Measurements from ENCODE around the gene KLC1. TPM values are rescaled to one million over a fixed set of nuclear protein-coding genes. Genes with fewer than 3 reads are reported as not detected.

Gene KLC1
- total RNA-seq, 1 experiment from 2014 or later, result 75.8 TPM

DNA sequence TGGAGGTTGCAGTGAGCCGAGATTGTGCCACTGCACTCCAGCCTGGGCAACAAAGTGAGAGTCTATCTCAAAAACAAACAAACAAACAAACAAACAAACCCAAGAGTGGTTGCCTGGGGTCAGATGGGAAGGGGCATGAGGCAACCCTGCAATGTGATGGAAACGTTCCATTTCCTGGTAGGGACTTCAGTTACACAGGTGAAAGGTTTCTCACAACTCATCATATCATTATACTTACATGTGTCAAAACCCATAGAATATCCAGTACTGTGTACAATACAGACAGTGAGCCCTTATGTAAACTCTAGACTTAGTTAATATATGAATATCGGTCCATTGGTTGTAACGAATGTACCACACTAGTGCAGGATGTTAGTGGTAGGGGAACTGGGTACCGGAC lies 7.2 kb upstream of the KLC1 start:
- Histone ChIP-seq H3K36me3 (no peaks in the 10 kb centered on the region), H3K27me3 (no peaks in the 10 kb centered on the region), H3K9me3 (no peaks in the 10 kb centered on the region), H3K4me3 (no peak overlapping the region)
- DNase-seq, result no peak

DNA sequence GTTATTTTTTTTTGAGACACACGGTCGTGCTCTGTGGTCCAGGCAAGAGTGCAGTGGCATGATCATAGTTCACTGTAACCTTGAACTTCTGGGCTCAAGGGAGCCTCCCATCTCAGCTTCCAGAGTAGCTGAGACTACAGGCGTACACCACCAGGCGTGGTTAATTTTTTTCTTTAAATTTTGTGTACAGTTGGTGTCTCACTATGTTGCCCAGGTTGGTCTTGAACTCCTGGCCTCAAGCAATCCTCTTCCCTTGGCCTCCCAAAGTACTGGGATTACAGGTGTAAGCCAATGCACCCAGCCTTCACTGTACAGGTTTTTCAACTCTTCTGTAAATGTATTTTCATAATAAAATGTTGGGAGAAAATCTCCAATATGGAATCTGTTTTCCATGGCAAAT lies 5.7 kb upstream of the KLC1 start:
- Histone ChIP-seq H3K4me3 (no peak overlapping the region), H3K27me3 (no peaks in the 10 kb centered on the region), H3K36me3 (no peaks in the 10 kb centered on the region), H3K9me3 (no peaks in the 10 kb centered on the region)
- no peak for DNase-seq

DNA sequence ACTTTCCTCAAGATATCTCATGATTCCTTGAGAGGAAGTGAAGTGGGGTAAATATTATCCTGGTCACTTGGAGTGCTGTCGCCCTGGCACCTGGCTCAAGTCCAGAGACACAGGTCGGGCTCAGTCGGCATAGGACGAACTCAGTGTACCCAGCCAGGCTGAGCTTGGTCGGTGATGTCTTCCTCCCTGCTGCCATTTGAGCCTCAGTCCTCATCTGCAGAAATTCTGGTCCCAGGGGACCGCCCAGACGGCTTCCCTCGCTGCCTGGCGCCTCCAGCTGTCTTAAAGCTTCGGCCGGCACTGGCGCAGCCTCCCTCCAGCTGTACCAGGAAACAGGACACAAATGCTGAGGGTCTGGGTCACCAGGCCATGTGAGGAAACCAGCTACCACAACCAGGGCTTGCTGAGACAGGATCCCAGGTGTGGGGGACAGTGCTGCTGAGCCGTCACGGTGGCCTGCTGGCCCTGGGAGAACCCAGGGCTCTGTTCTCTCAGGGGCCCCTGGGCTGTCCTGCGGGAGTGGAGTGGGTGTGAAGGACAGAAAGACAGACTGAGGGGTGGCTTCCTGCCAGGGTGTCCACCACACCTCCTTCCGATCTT lies 5.0 kb upstream of the KLC1 start:
- Histone ChIP-seq H3K9me3 (no peaks in the 10 kb centered on the region), H3K4me3 (no peak overlapping the region), H3K36me3 (no peaks in the 10 kb centered on the region), H3K27me3 (no peaks in the 10 kb centered on the region)
- no peak for DNase-seq

DNA sequence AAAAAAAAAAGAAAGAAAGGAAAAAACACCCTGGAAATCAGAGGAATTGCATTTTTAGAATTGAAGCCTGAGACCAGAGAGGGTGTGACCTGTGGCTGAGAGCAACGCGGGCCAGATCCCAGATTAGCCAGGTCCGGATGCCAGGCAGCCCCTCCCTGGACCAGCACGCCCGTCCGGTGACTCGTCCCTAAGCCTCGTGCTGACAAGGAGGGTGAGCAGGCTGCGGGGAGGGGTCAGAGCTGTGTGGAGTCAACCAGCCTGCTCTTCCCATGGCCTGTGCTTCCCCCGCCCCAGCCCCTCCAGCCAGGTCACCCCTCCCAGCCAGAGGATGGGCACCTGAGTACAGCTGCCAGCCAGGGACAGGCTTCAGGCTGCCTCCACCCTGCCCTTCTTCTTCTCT lies 4.2 kb upstream of the KLC1 start:
- no peaks in the 10 kb centered on the region for H3K36me3 ChIP-seq
- H3K9me3 ChIP-seq, result no peaks in the 10 kb centered on the region
- H3K4me3 ChIP-seq, result no peak overlapping the region
- peak; percentile 93 for DNase-seq
- no peaks in the 10 kb centered on the region for H3K27me3 ChIP-seq

DNA sequence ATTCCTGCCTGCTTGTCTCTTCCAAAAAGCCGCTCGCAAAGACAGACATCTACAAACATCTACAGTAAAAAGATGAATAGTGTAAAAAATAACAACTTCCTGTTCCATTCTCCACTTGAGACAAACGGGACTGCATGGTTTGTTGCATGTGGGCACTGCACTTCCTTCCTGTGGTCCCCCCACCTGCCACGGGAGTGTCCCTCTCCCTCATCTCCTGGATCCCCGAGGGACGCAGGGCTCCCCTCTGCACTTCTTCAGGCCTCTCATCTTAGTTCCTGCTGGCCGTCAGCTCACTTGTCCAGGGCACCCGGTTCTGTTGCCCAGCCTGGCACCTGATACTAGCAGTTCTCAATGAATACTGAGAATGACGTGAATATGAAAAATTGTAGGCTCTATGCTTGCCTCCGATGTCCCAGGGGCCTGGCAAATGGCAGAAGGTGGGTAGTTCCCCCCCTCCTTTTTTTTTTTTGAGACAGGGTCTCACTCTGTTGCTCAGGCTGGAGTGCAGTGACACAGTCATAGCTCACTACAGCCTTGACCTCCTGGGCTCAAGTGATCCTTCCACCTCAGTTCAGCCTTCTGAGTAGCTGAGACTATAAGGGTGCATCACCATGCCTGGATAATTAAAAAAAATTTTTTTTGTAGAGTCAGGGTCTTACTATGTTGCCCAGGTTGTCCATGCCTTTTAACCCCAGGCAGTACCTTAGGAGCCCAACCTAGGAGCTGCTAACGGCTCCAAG lies 3.5 kb upstream of the KLC1 start:
- no peak for DNase-seq
- Histone ChIP-seq H3K27me3 (no peaks in the 10 kb centered on the region), H3K36me3 (no peaks in the 10 kb centered on the region)

DNA sequence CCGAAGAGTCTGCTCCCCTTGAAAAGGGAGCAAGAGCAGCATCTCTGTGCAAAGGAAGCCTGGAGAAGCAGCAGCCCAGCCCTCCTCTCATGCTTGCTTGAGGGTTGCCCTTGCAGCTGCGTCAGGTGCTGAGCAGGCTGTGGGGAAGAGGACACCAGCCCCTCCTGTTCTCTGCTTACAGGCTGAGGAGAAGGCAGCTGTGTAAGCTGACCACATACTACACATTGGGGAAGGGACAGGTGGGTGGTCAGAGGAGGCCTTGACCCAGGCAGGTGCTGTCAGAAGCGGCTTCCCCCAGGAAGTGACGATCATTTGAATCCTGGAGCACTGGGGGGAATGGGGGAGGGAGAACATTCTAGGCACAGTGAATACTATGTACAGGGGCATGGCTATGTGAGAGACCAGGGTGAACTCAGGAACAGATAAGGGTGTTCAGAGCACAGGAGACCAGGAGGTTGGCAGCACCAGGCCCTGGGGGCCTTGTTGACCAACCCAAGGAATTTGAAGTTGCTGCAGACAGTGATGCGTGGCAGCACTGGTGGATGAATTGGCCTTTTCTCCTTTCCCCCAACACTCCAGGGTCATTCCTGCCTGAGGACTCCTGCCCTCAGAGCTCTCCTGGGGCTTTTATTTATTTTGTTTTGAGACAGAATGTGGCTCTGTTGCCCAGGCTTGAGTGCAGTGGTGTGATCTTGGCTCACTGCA lies 2.7 kb upstream of the KLC1 start:
- no peaks in the 10 kb centered on the region; the same call in none of the 2 replicates for H3K36me3 ChIP-seq
- no peak for DNase-seq
- H3K4me3 ChIP-seq, result no peak overlapping the region
- H3K27me3 ChIP-seq, result no peaks in the 10 kb centered on the region
- no peaks in the 10 kb centered on the region for H3K9me3 ChIP-seq

More for the DNA sequence above, 3.5 kb upstream of the KLC1 start:
- no peaks in the 10 kb centered on the region for H3K9me3 ChIP-seq
- no peak overlapping the region for H3K4me3 ChIP-seq

DNA sequence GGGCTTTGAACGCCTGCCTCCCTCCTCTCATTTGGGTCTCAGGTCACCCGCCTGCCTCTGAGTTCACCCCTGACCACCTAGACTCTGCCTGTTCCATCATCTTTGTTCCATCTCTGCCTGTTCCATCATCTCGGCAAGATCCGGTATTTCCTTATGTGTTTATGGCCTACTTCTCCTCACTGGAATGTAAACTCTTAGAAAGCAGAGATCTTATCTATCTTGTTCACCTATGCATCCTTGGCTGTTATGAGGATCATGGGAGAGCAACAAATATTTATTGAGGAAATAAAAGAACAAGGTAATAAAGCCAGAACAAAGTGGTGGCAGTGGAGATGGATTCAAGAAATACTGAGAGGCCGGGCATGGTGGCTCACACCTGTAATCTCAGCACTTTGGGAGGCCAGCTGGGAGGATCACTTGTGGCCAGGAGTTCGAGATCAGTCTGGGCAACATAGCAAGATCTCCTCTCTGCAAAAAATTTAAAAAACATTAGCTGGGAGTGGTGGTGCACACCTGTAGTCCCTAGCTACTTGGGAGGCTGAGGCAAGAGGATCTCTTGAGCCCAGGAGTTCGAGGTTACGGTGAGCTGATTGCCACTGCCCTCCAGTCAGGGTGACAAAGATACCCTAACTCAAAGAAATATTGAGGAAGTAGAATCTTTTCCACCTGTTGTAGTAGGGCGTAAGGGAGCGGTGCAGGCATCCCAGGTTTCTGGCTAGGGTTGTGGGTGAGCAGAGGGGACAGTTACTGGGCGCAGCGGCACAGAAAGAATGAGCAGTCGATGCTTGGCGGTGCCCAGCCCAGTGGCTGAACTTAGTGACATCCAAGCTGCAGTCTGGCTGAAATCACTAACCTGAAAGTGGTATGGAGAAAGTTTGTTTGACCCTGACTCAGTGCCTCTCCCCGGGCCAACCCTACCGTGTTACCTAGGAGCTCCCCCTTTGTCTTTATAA lies 1.7 kb upstream of the KLC1 start:
- Histone ChIP-seq H3K27me3 (no peaks in the 10 kb centered on the region), H3K36me3 (no peaks in the 10 kb centered on the region; the same call in none of the 2 replicates), H3K9me3 (no peaks in the 10 kb centered on the region), H3K4me3 (no peak overlapping the region)
- DNase-seq, result no peak

DNA sequence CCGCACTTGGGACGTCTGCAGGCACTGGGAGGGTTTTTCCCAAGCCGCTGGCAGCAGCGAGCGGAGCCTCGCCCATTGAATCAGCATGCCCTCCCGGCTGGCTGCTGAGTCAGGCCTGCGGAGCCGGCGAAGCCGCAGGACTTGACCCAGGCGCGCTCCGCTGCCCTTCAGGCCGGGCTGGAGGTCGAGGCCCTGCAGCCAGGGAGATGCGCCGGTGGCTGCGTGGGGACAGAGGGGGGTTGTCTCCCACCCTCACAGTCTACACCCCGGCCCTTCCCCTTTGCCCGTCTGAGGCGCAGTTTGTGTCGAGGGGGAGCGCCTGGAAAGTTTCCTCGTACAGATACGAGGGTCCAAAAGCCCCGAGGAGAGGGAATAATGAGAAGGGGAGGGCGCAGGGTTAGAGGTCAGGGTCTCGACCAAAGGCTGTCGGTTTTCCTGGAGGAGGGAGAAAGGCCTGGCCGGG lies 759 bp upstream of the KLC1 start:
- peak; percentile 87 for DNase-seq

DNA sequence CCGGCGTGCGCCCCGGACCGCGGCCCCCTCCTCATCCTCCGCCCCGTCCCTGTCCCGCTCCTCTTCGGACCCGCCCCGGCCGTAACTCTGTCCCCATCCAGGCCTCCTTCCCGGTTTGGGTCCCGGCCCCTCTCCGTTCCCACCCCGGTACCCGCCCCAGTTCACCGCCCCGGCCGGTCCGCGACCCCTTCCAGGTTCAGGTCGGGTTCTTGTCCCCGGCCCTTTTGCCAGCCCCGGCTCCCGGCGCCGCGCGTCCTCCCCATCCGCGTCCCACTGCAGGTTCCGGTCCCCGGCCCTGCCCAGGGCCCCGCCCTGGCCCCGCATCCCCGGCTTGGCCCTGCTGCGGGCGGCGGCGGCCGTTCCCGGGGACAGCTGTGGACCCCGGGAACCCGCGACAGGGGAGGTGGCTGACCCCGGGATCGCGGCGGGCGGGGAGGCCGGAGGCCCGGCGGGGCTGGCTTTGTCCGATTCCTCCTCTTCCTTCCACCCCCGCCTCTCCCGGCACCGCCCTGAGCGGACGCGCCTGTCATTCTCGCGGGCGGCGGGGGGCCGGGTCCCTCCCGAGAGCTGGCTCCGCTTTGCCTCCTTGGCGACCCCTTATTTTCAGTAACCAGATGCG lies 601 bp downstream of the KLC1 start:
- DNase-seq, result peak; percentile 51

More for the DNA sequence above, 759 bp upstream of the KLC1 start:
- no peaks in the 10 kb centered on the region; the same call in none of the 2 replicates for H3K36me3 ChIP-seq
- no peaks in the 10 kb centered on the region for H3K9me3 ChIP-seq
- H3K27me3 ChIP-seq, result no peaks in the 10 kb centered on the region
- peak overlapping the region; percentile 65 for H3K4me3 ChIP-seq

DNA sequence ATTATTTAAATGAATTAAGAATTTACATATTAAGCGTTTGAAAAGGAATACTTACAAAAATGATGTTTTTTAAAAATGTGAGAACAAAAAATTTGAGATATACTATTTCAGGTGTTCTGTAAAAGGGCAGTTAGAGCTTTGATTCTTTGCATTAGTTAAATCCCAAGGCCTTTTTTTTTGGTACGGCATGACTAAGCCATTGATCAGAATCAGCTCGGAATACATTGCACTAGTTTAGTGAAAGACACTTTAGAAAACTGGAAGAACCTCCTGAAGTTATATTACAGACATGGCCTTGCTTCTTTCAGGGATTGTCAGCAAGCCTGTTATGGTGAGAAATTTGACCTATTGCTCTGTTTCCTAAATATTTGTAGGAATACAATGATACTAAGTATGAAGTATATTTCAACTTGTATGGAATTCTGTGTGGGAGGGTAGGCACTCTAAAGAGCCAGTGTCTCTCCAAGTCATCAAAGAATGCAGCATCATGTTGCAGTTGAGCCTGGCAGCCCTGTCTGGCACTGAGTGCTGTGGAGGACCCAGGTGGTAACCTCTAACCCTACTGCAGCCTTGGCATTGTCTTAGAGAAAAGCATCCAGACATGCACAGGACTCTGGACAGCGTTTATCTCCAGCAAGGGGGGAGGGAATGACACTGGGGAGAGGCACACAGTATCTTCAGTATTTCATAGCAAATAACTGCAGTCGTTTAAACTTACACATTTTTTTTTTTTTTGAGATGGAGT lies 1.5 kb downstream of the KLC1 start:
- no peak for DNase-seq
- no peaks in the 10 kb centered on the region; the same call in none of the 2 replicates for H3K36me3 ChIP-seq

More for the DNA sequence above, 601 bp downstream of the KLC1 start:
- no peaks in the 10 kb centered on the region; the same call in none of the 2 replicates for H3K36me3 ChIP-seq
- no peaks in the 10 kb centered on the region for H3K27me3 ChIP-seq
- H3K4me3 ChIP-seq, result peak overlapping the region; percentile 65
- H3K9me3 ChIP-seq, result no peaks in the 10 kb centered on the region

DNA sequence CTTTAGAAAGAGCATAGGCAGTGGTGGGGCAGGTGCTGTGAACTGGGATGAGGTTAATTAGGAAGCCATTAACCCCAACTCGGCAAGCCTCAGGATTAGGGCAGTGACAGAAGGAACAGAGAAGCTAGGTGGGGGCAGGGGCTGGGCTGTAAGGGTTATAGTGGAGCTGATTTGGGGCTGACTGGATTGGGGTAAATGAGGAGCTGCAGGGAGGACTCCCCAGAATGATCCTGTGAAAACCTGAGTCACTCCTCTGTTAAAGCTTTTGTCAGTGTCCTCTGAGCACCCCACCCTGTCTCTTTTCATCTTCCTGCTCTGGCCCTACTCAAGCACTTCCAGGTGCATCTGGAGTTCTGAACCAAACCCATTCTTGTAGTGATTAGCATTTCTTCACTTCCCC lies 4.4 kb downstream of the KLC1 start:
- Histone ChIP-seq H3K4me3 (no peak overlapping the region), H3K27me3 (no peaks in the 10 kb centered on the region), H3K36me3 (peaks cover 3% of the 10 kb centered on the region), H3K9me3 (no peaks in the 10 kb centered on the region)
- no peak for DNase-seq

More for the DNA sequence above, 1.5 kb downstream of the KLC1 start:
- H3K27me3 ChIP-seq, result no peaks in the 10 kb centered on the region
- H3K9me3 ChIP-seq, result no peaks in the 10 kb centered on the region
- peak overlapping the region; percentile 65 for H3K4me3 ChIP-seq

DNA sequence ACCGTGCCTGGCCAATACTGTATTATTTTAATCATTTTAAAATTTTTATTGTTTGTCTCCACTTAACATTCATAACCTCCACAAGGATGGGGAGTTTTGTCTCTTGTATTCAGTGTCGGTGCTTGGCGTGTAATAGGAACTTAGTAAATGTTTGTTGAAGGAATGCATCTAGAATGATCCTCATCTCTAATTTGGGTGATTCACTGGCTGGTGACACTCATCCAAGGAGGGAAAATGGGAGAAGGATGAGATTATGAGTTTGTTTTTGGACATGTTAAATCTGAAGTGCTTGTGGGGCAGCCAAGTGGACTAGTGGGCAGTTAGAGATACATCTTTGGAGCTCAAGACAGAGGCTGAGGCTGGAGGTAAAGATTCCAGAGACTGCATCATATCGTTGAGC lies 5.1 kb downstream of the KLC1 start:
- Histone ChIP-seq H3K36me3 (peaks cover 3% of the 10 kb centered on the region), H3K4me3 (no peak overlapping the region), H3K9me3 (no peaks in the 10 kb centered on the region), H3K27me3 (no peaks in the 10 kb centered on the region)
- DNase-seq, result no peak

DNA sequence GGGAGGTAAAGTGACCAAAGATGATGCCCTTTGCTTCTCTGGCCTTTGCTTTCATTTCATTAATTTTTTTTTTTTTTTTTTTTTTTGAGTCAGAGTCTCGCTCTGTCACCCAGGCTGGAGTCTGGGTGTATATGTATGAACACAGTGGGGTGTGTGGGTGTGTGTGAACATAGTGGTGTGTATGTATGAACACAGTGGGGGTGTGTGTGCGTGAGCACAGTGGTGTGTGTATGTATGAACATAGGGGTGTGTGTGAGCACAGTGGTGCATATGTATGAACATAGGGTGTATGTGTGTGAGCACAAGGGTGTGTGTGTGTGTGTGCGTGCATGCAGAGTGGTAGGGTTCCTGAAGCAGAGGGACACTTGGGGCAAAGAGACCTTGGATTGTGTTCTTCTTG lies 9.6 kb downstream of the KLC1 start:
- no peak overlapping the region for H3K4me3 ChIP-seq
- no peaks in the 10 kb centered on the region for H3K9me3 ChIP-seq
- peaks cover 3% of the 10 kb centered on the region; the same call in 1 of the 2 replicates for H3K36me3 ChIP-seq
- H3K27me3 ChIP-seq, result no peaks in the 10 kb centered on the region
- DNase-seq, result no peak

DNA sequence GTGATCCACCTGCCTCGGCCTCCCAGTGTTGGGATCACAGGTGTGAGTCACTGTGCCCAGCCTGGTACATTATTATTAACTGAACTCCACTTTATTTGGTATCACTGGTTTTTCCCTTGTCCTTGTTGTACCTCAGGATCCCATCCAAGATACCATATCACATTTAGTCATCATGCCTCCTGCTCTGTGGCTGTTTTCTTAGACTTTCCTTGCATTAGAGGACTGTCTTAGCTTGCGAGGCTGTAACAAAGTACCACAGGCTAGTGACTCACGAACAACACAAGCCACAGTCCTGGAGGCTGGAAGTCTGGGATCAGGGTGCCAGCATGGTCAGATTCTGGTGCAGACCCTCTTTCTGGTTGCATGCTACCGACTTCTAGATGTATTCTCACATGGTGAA lies 12.2 kb downstream of the KLC1 start:
- Histone ChIP-seq H3K4me3 (no peak overlapping the region), H3K27me3 (no peaks in the 10 kb centered on the region), H3K36me3 (peaks cover 3% of the 10 kb centered on the region; the same call in 1 of the 2 replicates), H3K9me3 (no peaks in the 10 kb centered on the region)
- no peak for DNase-seq

DNA sequence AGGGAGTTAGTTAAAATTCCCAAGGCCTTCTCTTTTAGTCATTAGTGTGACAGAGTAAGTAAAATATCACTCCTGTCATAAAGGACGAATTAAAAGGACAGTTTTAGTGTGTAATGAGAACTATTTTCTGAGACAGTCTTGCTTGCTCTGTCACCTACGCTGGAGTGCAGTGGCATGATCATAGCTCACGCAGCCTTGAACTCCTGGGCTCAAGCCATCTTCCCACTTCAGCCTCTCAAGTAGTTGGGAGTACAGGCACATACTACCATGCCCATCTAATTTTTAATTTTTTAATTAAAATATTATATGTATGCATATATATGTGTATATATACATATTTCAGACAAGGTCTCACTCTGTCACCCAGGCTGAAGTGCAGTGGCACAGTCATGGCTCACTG lies 17.2 kb downstream of the KLC1 start:
- H3K4me3 ChIP-seq, result no peak overlapping the region
- H3K27me3 ChIP-seq, result no peaks in the 10 kb centered on the region
- no peak for DNase-seq
- no peaks in the 10 kb centered on the region; the same call in 1 of the 2 replicates for H3K36me3 ChIP-seq
- H3K9me3 ChIP-seq, result no peaks in the 10 kb centered on the region

All from MG63 (cell line).